ENCODE results near the gene MTERF2. TPM values are rescaled to one million over a fixed set of nuclear protein-coding genes. Genes with fewer than 3 reads are reported as not detected.
"Not testable (repeated sequence)": the region's sequence is repeated elsewhere in the genome, so short reads cannot be mapped to it uniquely, and the experiment has no call there.

Gene MTERF2
- polyA plus RNA-seq, 2 donors, result 5.8 to 15.0 TPM

GRCh38 chr12:107025671-107026070, 38.7 kb upstream of the MTERF2 start:
- no peaks in the 10 kb centered on the region for H3K36me3 ChIP-seq (ENCODE audit: control insufficient read depth in 2 of 2, insufficient read depth in 2 of 2, low read length in 1 of 2)
- H3K4me3 ChIP-seq (ENCODE audit: low read depth in 1 of 2, low read length in 2 of 2), result no peak overlapping the region
- no peaks in the 10 kb centered on the region for H3K27me3 ChIP-seq (ENCODE audit: control insufficient read depth in 1 of 2, insufficient read depth in 2 of 2, low read length in 2 of 2)
- H3K27ac ChIP-seq (ENCODE audit: low read depth in 2 of 2, low read length in 1 of 2), result peak overlapping the region in 1 of 2 donors; percentile 21
- H3K4me1 ChIP-seq (ENCODE audit: control insufficient read depth in 2 of 2, insufficient read depth in 2 of 2, low read length in 1 of 2), result peaks cover 4 to 5% of the 10 kb centered on the region in 2 donors
- H3K9me3 ChIP-seq (ENCODE audit: control insufficient read depth in 2 of 2, insufficient read depth in 1 of 2, low read depth in 1 of 2, low read length in 1 of 2), result no peaks in the 10 kb centered on the region
- 49 to 64% methylated on average over 1 of the region's 1 CpG for WGBS, 2 donors

GRCh38 chr12:107019546-107019945, 32.6 kb upstream of the MTERF2 start:
- no peak overlapping the region for H3K4me3 ChIP-seq (ENCODE audit: low read depth in 1 of 2, low read length in 2 of 2)
- no peaks in the 10 kb centered on the region for H3K27me3 ChIP-seq (ENCODE audit: control insufficient read depth in 1 of 2, insufficient read depth in 2 of 2, low read length in 2 of 2)
- no peaks in the 10 kb centered on the region for H3K9me3 ChIP-seq (ENCODE audit: control insufficient read depth in 2 of 2, insufficient read depth in 1 of 2, low read depth in 1 of 2, low read length in 1 of 2)
- H3K27ac ChIP-seq (ENCODE audit: low read depth in 2 of 2, low read length in 1 of 2), result peak overlapping the region in 1 of 2 donors; percentile 13
- no peaks in the 10 kb centered on the region for H3K36me3 ChIP-seq (ENCODE audit: control insufficient read depth in 2 of 2, insufficient read depth in 2 of 2, low read length in 1 of 2)
- 90 to 91% methylated on average over 2 of the region's 2 CpGs for WGBS, 2 donors
- H3K4me1 ChIP-seq (ENCODE audit: control insufficient read depth in 2 of 2, insufficient read depth in 2 of 2, low read length in 1 of 2), result no peaks in the 10 kb centered on the region

GRCh38 chr12:107017042-107017441, 30.1 kb upstream of the MTERF2 start:
- Histone ChIP-seq H3K36me3 (ENCODE audit: control insufficient read depth in 2 of 2, insufficient read depth in 2 of 2, low read length in 1 of 2) (no peaks in the 10 kb centered on the region), H3K27ac (ENCODE audit: low read depth in 2 of 2, low read length in 1 of 2) (no peak overlapping the region), H3K27me3 (ENCODE audit: control insufficient read depth in 1 of 2, insufficient read depth in 2 of 2, low read length in 2 of 2) (no peaks in the 10 kb centered on the region), H3K4me3 (ENCODE audit: low read depth in 1 of 2, low read length in 2 of 2) (no peak overlapping the region), H3K9me3 (ENCODE audit: control insufficient read depth in 2 of 2, insufficient read depth in 1 of 2, low read depth in 1 of 2, low read length in 1 of 2) (no peaks in the 10 kb centered on the region), H3K4me1 (ENCODE audit: control insufficient read depth in 2 of 2, insufficient read depth in 2 of 2, low read length in 1 of 2) (no peaks in the 10 kb centered on the region)
- 90 to 92% methylated on average over 4 of the region's 4 CpGs for WGBS, 2 donors

- Histone ChIP-seq H3K4me1 (ENCODE audit: control insufficient read depth in 2 of 2, insufficient read depth in 2 of 2, low read length in 1 of 2) (no peaks in the 10 kb centered on the region), H3K4me3 (ENCODE audit: low read depth in 1 of 2, low read length in 2 of 2) (no peak overlapping the region), H3K9me3 (ENCODE audit: control insufficient read depth in 2 of 2, insufficient read depth in 1 of 2, low read depth in 1 of 2, low read length in 1 of 2) (no peaks in the 10 kb centered on the region), H3K36me3 (ENCODE audit: control insufficient read depth in 2 of 2, insufficient read depth in 2 of 2, low read length in 1 of 2) (no peaks in the 10 kb centered on the region), H3K27ac (ENCODE audit: low read depth in 2 of 2, low read length in 1 of 2) (no peak overlapping the region), H3K27me3 (ENCODE audit: control insufficient read depth in 1 of 2, insufficient read depth in 2 of 2, low read length in 2 of 2) (no peaks in the 10 kb centered on the region)
- 61 to 65% methylated on average over 3 of the region's 3 CpGs for WGBS, 2 donors
Observed at GRCh38 chr12:107014055-107014454, 27.1 kb upstream of the MTERF2 start.

DNA sequence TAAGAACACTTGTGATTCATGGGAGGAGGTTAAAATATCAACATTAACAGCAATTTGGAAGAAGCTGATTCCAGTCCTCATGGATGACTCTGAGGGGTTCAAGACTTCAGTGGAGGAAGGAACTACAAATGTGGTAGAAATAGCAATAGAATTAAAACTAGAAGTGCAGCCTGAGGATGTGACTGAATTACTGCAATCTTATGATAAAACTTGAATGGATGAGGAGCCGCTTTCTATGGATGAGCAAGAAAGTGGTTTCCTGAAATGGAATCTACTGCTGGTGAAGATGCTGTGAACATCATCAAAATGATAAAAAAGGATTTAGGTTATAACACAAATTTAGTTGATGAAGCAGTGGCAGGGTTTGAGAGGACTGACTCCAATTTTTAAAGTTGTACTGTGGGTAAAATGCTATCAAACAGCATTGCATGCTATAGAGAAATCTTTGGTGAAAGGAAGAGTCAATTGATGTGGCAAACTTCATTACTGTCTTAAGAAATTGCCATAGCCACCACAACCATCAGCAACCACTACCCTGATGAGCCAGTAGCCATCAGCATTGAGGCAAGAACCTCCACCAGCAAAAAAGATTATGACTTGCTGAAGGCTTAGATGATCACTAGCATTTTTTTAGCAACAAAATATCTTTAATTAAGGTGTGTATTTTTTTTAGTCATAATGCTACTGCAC, 25.9 kb upstream of the MTERF2 start:
- Histone ChIP-seq H3K4me1 (ENCODE audit: control insufficient read depth in 2 of 2, insufficient read depth in 2 of 2, low read length in 1 of 2) (no peaks in the 10 kb centered on the region), H3K36me3 (ENCODE audit: control insufficient read depth in 2 of 2, insufficient read depth in 2 of 2, low read length in 1 of 2) (no peaks in the 10 kb centered on the region), H3K4me3 (ENCODE audit: low read depth in 1 of 2, low read length in 2 of 2) (no peak overlapping the region), H3K27me3 (ENCODE audit: control insufficient read depth in 1 of 2, insufficient read depth in 2 of 2, low read length in 2 of 2) (no peaks in the 10 kb centered on the region), H3K27ac (ENCODE audit: low read depth in 2 of 2, low read length in 1 of 2) (no peak overlapping the region), H3K9me3 (ENCODE audit: control insufficient read depth in 2 of 2, insufficient read depth in 1 of 2, low read depth in 1 of 2, low read length in 1 of 2) (no peaks in the 10 kb centered on the region)
- 94 to 98% methylated on average over 1 of the region's 1 CpG for WGBS, 2 donors

- Histone ChIP-seq H3K27ac (ENCODE audit: low read depth in 2 of 2, low read length in 1 of 2) (no peak overlapping the region), H3K4me3 (ENCODE audit: low read depth in 1 of 2, low read length in 2 of 2) (no peak overlapping the region), H3K27me3 (ENCODE audit: control insufficient read depth in 1 of 2, insufficient read depth in 2 of 2, low read length in 2 of 2) (no peaks in the 10 kb centered on the region), H3K4me1 (ENCODE audit: control insufficient read depth in 2 of 2, insufficient read depth in 2 of 2, low read length in 1 of 2) (no peaks in the 10 kb centered on the region), H3K36me3 (ENCODE audit: control insufficient read depth in 2 of 2, insufficient read depth in 2 of 2, low read length in 1 of 2) (no peaks in the 10 kb centered on the region), H3K9me3 (ENCODE audit: control insufficient read depth in 2 of 2, insufficient read depth in 1 of 2, low read depth in 1 of 2, low read length in 1 of 2) (no peaks in the 10 kb centered on the region)
- WGBS, 2 donors, result 88 to 91% methylated on average over 2 of the region's 2 CpGs
Observed at GRCh38 chr12:107011519-107011918, 24.6 kb upstream of the MTERF2 start.

GRCh38 chr12:107007411-107007810, 20.5 kb upstream of the MTERF2 start:
- H3K27ac ChIP-seq (ENCODE audit: low read depth in 2 of 2, low read length in 1 of 2), result no peak overlapping the region
- H3K4me3 ChIP-seq (ENCODE audit: low read depth in 1 of 2, low read length in 2 of 2), result no peak overlapping the region
- no peaks in the 10 kb centered on the region for H3K4me1 ChIP-seq (ENCODE audit: control insufficient read depth in 2 of 2, insufficient read depth in 2 of 2, low read length in 1 of 2)
- 94% methylated on average over 4 of the region's 4 CpGs for WGBS, 2 donors
- no peaks in the 10 kb centered on the region for H3K36me3 ChIP-seq (ENCODE audit: control insufficient read depth in 2 of 2, insufficient read depth in 2 of 2, low read length in 1 of 2)
- H3K27me3 ChIP-seq (ENCODE audit: control insufficient read depth in 1 of 2, insufficient read depth in 2 of 2, low read length in 2 of 2), result no peaks in the 10 kb centered on the region
- no peaks in the 10 kb centered on the region for H3K9me3 ChIP-seq (ENCODE audit: control insufficient read depth in 2 of 2, insufficient read depth in 1 of 2, low read depth in 1 of 2, low read length in 1 of 2)

GRCh38 chr12:107002665-107003064, 15.7 kb upstream of the MTERF2 start:
- WGBS, 2 donors, result 77 to 80% methylated on average over 4 of the region's 4 CpGs
- not testable (repeated sequence) for H3K27ac ChIP-seq (ENCODE audit: low read depth in 2 of 2, low read length in 1 of 2); H3K27me3 ChIP-seq (ENCODE audit: control insufficient read depth in 1 of 2, insufficient read depth in 2 of 2, low read length in 2 of 2); H3K4me3 ChIP-seq (ENCODE audit: low read depth in 1 of 2, low read length in 2 of 2); H3K36me3 ChIP-seq (ENCODE audit: control insufficient read depth in 2 of 2, insufficient read depth in 2 of 2, low read length in 1 of 2); H3K4me1 ChIP-seq (ENCODE audit: control insufficient read depth in 2 of 2, insufficient read depth in 2 of 2, low read length in 1 of 2); H3K9me3 ChIP-seq (ENCODE audit: control insufficient read depth in 2 of 2, insufficient read depth in 1 of 2, low read depth in 1 of 2, low read length in 1 of 2)

DNA sequence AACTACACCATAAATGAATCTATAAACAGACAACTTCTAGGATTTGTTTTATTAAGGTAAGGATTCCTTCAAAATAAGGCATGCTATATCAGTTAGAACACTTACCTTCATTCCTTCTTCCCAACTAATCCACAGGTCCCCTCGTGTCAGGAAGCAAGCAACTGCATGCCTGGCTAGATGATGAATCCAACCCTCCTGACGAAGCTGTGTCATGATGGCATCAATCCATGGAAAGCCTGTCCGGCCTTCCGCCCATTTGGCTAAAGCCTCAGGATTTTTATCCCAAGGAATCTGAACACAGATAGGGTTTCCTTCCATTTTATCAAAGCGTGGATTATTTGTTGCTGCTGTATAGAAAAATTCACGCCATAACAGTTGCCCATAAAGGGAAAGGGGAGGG, 12.5 kb upstream of the MTERF2 start:
- no peaks in the 10 kb centered on the region for H3K9me3 ChIP-seq (ENCODE audit: control insufficient read depth in 2 of 2, insufficient read depth in 1 of 2, low read depth in 1 of 2, low read length in 1 of 2)
- no peaks in the 10 kb centered on the region for H3K4me1 ChIP-seq (ENCODE audit: control insufficient read depth in 2 of 2, insufficient read depth in 2 of 2, low read length in 1 of 2)
- WGBS, 2 donors, result 62 to 74% methylated on average over 6 of the region's 6 CpGs
- no peak overlapping the region for H3K4me3 ChIP-seq (ENCODE audit: low read depth in 1 of 2, low read length in 2 of 2)
- no peaks in the 10 kb centered on the region for H3K36me3 ChIP-seq (ENCODE audit: control insufficient read depth in 2 of 2, insufficient read depth in 2 of 2, low read length in 1 of 2)
- no peak overlapping the region for H3K27ac ChIP-seq (ENCODE audit: low read depth in 2 of 2, low read length in 1 of 2)
- no peaks in the 10 kb centered on the region for H3K27me3 ChIP-seq (ENCODE audit: control insufficient read depth in 1 of 2, insufficient read depth in 2 of 2, low read length in 2 of 2)

DNA sequence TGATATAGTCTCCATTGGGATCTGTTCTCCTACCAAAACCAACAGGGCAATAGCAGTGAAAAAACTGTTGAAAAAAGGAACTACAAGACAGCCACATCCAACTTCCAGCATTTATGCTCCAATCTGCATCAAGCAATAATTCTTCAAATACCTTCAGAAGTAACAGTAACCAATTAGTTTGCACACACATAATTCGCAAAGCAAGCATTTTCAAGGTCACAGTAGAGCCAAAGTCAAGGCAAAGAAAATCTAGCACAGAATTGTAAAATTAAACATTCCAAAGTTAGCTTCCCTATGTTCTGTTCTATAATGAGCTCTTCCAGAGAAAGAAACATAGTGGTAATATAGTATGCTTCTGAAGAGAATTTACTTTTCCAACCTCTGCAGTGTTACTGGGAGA, 11.0 kb upstream of the MTERF2 start:
- Histone ChIP-seq H3K4me1 (ENCODE audit: control insufficient read depth in 2 of 2, insufficient read depth in 2 of 2, low read length in 1 of 2) (no peaks in the 10 kb centered on the region), H3K36me3 (ENCODE audit: control insufficient read depth in 2 of 2, insufficient read depth in 2 of 2, low read length in 1 of 2) (no peaks in the 10 kb centered on the region), H3K4me3 (ENCODE audit: low read depth in 1 of 2, low read length in 2 of 2) (no peak overlapping the region), H3K27ac (ENCODE audit: low read depth in 2 of 2, low read length in 1 of 2) (no peak overlapping the region), H3K27me3 (ENCODE audit: control insufficient read depth in 1 of 2, insufficient read depth in 2 of 2, low read length in 2 of 2) (no peaks in the 10 kb centered on the region), H3K9me3 (ENCODE audit: control insufficient read depth in 2 of 2, insufficient read depth in 1 of 2, low read depth in 1 of 2, low read length in 1 of 2) (no peaks in the 10 kb centered on the region)
- WGBS, 2 donors, result 87 to 97% methylated on average over 1 of the region's 1 CpG
